Heart left ventricle (tissue), 16 donors: Measurements from ENCODE around the gene FAM9A. TPM values are rescaled to one million over a fixed set of nuclear protein-coding genes. Genes with fewer than 3 reads are reported as not detected.

Experiments
- ATAC-seq, 4 donors: fragments of 200-7000 bp; cut with Tn5 transposase; one replicate each; pipeline ENCODE4 v1.9.1; 2020 to 2022; ENCODE audit warnings: moderate library complexity in 4 of 4, mild to moderate bottlenecking in 3 of 4, moderate number of reproducible peaks in 1 of 4
- DNase-seq, 5 donors: peaks; one replicate each; pipeline ENCODE4 v3.0.0-alpha.2; 2020
- H3K27ac ChIP-seq, 12 donors: fragments of 200-600 bp; sonication (generic) in 4 of 12; one replicate each; pipeline versions ENCODE4 v1.5.0 to v1.8.0; 2016 to 2022; ENCODE audit warnings: mild to moderate bottlenecking in 2 of 12
- H3K27me3 ChIP-seq, 9 donors: fragments of 200-600 bp; sonication (generic) in 2 of 9; one replicate each; pipeline versions ENCODE4 v1.5.1 to v1.8.0; 2016 to 2022; ENCODE audit warnings: mild to moderate bottlenecking in 3 of 9
- H3K36me3 ChIP-seq, 9 donors: fragments of 200-600 bp; sonication (generic) in 2 of 9; one replicate each; pipeline versions ENCODE4 v1.5.0 to v1.8.0; 2018 to 2022; ENCODE audit warnings: mild to moderate bottlenecking in 2 of 9
- H3K4me1 ChIP-seq, 12 donors: fragments of 200-600 bp; sonication (generic) in 4 of 12; one replicate each; pipeline versions ENCODE4 v1.5.0 to v1.8.0; 2016 to 2022; ENCODE audit warnings: mild to moderate bottlenecking in 3 of 12
- H3K4me3 ChIP-seq, 12 donors: fragments of 200-600 bp; sonication (generic) in 4 of 12; one replicate each; pipeline versions ENCODE4 v1.5.0 to v1.8.0; 2017 to 2022; ENCODE audit warnings: mild to moderate bottlenecking in 9 of 12, moderate library complexity in 4 of 12
- H3K9me3 ChIP-seq, 12 donors: fragments of 200-600 bp; sonication (generic) in 4 of 12; one replicate each; pipeline versions ENCODE4 v1.5.0 to v1.8.0; 2016 to 2022; ENCODE audit warnings: mild to moderate bottlenecking in 1 of 12
- CTCF ChIP-seq, 12 donors: fragments of 200-600 bp; sonication (generic) in 4 of 12; IDR thresholded peaks; one replicate each; pipeline versions ENCODE4 v1.5.0 to v1.8.0; 2018 to 2022; ENCODE audit warnings: antibody characterized with exemption in 12 of 12, mild to moderate bottlenecking in 5 of 12
- POLR2A ChIP-seq, 2 donors: fragments of 450-650 bp; IDR thresholded peaks; one replicate each; pipeline ENCODE4 v1.6.1; 2017; ENCODE audit warnings: antibody characterized with exemption in 2 of 2, mild to moderate bottlenecking in 2 of 2, moderate library complexity in 2 of 2
- WGBS, 4 donors: extraction: QIAGEN DNeasy Blood & Tissue Kit in 2 of 4; methylation state at CpG; one replicate each; pipeline versions ENCODE4 v1.1.5 to v1.1.7; 2013 to 2018; 5-methylcytosine and 5-hydroxymethylcytosine counted together
- intact Hi-C, 10 donors: fragments of 100-400 bp; cut with DNase I; formaldehyde crosslinking; loops; one replicate each; pipeline versions ENCODE4 v1.11.1 to v1.14.2; 2022
- polyA plus RNA-seq, 2 donors: library from polyadenylated mRNA; stranded (reverse); fragments of 200-250 nt; gene quantifications; one replicate each; pipeline ENCODE4 v1.2.3, GENCODE V29; 2013
- total RNA-seq, 9 donors: library from RNA; depleted of rRNA in 2 of 9; stranded (reverse); fragments of >200 nt in 2 of 9; fragmentation: NEBNext Ultra II Directional in 3 of 9; extraction: Animal tissue kit (Norgen Biotek cat#: 25700) in 3 of 9; gene quantifications; one replicate each; pipeline versions ENCODE4 v1.1.0 to v1.2.4, GENCODE V29; 2016 to 2023
- donor health status: ischemic (EF 13 %, LVEDD 7.1; RV severe dilation, severe dysfunction).
- donor health status: healthy with polysubstance abuse.
- donor health status: DM: no; HTN: yes; CAD: no.
- donor health status: DM: no; HTN: no; CAD: no.
- donor health status: ischemic (EF 25% LVEDD 6.9; RV normal size, moderate dysfunction).
- donor health status: ischemic (EF 25% LVEDD 5.7; RV mildly dilated, moderate dysfunction).
- donor health status: healthy.
- donor health status: DM: yes; HTN: yes; CAD: no.
- donor health status: ischemic (EF 35%, LVEDD 5.7; RV mildly dilated, moderate dysfunction).
- donor health status: nonischemic (EF 11% LVEDD 7.7; RV severe dilation, severe dysfunction).
- donor health status: DM: yes; HTN: yes; CAD: no.
- donor health status: PGD.
- donor health status: ischemic (EF 29% LVEDD 5.4; RV normal size, mild dysfunction).
- donor health status: nonischemic (EF 23%, LVEDD 6.1; RV moderate dilation, normal function).

FAM9A gene
- total and polyA plus RNA-seq, 11 donors, result not detected

GRCh38 chrX:8848911-8849310, 47.7 kb upstream of the FAM9A start:
- TF ChIP-seq POLR2A (IDR thresholded peaks at IDR 0.05) (no peak), CTCF (IDR thresholded peaks at IDR 0.05) (no peak)
- intact Hi-C loops, result no loop called here
- Histone ChIP-seq H3K4me1 (no peaks in the 10 kb centered on the region), H3K4me3 (no peak overlapping the region), H3K36me3 (no peaks in the 10 kb centered on the region), H3K27me3 (peaks cover 0 to 2% (median 0%) of the 10 kb centered on the region in 9 donors), H3K9me3 (no peaks in the 10 kb centered on the region), H3K27ac (no peak overlapping the region)
- DNase-seq, result no peak
- no peak for ATAC-seq
- 64 to 83% (median 79%) methylated on average over 3 of the region's 3 CpGs for WGBS, 4 donors

GRCh38 chrX:8848441-8848840, 47.3 kb upstream of the FAM9A start:
- H3K4me3 ChIP-seq, result no peak overlapping the region
- intact Hi-C loops, result no loop called here
- no peak for DNase-seq
- 54 to 73% (median 63%) methylated on average over 3 of the region's 3 CpGs for WGBS, 4 donors
- TF ChIP-seq CTCF (IDR thresholded peaks at IDR 0.05), result no peak
- TF ChIP-seq POLR2A (IDR thresholded peaks at IDR 0.05), result no peak
- no peaks in the 10 kb centered on the region for H3K27me3 ChIP-seq
- H3K9me3 ChIP-seq, result no peaks in the 10 kb centered on the region
- no peak overlapping the region for H3K27ac ChIP-seq
- ATAC-seq, result no peak
- H3K36me3 ChIP-seq, result no peaks in the 10 kb centered on the region
- no peaks in the 10 kb centered on the region for H3K4me1 ChIP-seq

- ATAC-seq (no peak), DNase-seq (no peak)
- no peaks in the 10 kb centered on the region for H3K36me3 ChIP-seq
- TF ChIP-seq POLR2A (IDR thresholded peaks at IDR 0.05), result no peak
- TF ChIP-seq CTCF (IDR thresholded peaks at IDR 0.05), result no peak
- H3K4me1 ChIP-seq, result no peaks in the 10 kb centered on the region
- H3K9me3 ChIP-seq, result no peaks in the 10 kb centered on the region
- 19 to 55% (median 28%) methylated on average over 1 of the region's 1 CpG for WGBS, 4 donors
- intact Hi-C loops, result no loop called here
- no peak overlapping the region for H3K4me3 ChIP-seq
- H3K27me3 ChIP-seq, result no peaks in the 10 kb centered on the region
- no peak overlapping the region for H3K27ac ChIP-seq
Observed at GRCh38 chrX:8847360-8847759, 46.2 kb upstream of the FAM9A start.

- no peaks in the 10 kb centered on the region for H3K36me3 ChIP-seq
- H3K27ac ChIP-seq, result no peak overlapping the region
- no peak overlapping the region for H3K4me3 ChIP-seq
- ATAC-seq (no peak), DNase-seq (no peak)
- TF ChIP-seq CTCF (IDR thresholded peaks at IDR 0.05), result no peak
- TF ChIP-seq POLR2A (IDR thresholded peaks at IDR 0.05), result no peak
- no peaks in the 10 kb centered on the region for H3K9me3 ChIP-seq
- H3K4me1 ChIP-seq, result no peaks in the 10 kb centered on the region
- H3K27me3 ChIP-seq, result peaks cover 0 to 7% (median 0%) of the 10 kb centered on the region in 9 donors
- intact Hi-C loops, result no loop called here
- 50 to 61% (median 56%) methylated on average over 5 of the region's 5 CpGs for WGBS, 4 donors
Observed at GRCh38 chrX:8846266-8846665, 45.1 kb upstream of the FAM9A start.
